Lower leg skin (tissue), 3 donors: ENCODE results near the gene TNFRSF11A.

Experiments
- CTCF ChIP-seq, 3 donors: fragments of 450-650 bp; IDR thresholded peaks; one replicate each; pipeline ENCODE4 v1.5.1; 2016; ENCODE audit warnings: antibody characterized with exemption in 3 of 3, mild to moderate bottlenecking in 3 of 3, moderate library complexity in 2 of 3
- POLR2A ChIP-seq, 2 donors: fragments of 450-650 bp; IDR thresholded peaks; one replicate each; pipeline ENCODE4 v1.6.1; 2016 to 2017; ENCODE audit warnings: antibody characterized with exemption in 2 of 2, mild to moderate bottlenecking in 1 of 2, moderate library complexity in 1 of 2

GRCh38 chr18:62361288-62361687 lies 36.2 kb downstream of the TNFRSF11A start:
- TF ChIP-seq POLR2A (IDR thresholded peaks at IDR 0.05) = no peak
- no peak for TF ChIP-seq CTCF (IDR thresholded peaks at IDR 0.05)
